Measurements from ENCODE around the gene MFSD6. TPM values are rescaled to one million over a fixed set of nuclear protein-coding genes. Genes with fewer than 3 reads are reported as not detected.

The MFSD6 gene
- total RNA-seq, 1 experiment from 2014 or later, result 20.9 TPM

- peaks cover 14% of the 10 kb centered on the region for H3K4me1 ChIP-seq (ENCODE audit: insufficient read depth, low read length)
- peaks cover 19% of the 10 kb centered on the region for H3K9me3 ChIP-seq (ENCODE audit: low read length)
- ChIA-PET POLR2A (ENCODE audit: unreplicated experiment) (interaction anchor here (0.6 kb wide), 1 partner anchor 39 kb away, joined by 4 read pairs; no protein-coding TSS in a partner anchor), CTCF (no interaction called here)
- no peaks in the 10 kb centered on the region for H3K9me2 ChIP-seq (replicated peaks; ENCODE audit: low read length)
- intact Hi-C loops (cut with micrococcal nuclease), result loop anchor here (1.0 to 10.0 kb wide), 4 partner anchors 35 to 229 kb away; no protein-coding TSS in a partner anchor
- ATAC-seq, result no peak
- BruUV-seq (replicated peaks), result no TSS peak
- H2AFZ ChIP-seq (ENCODE audit: low read length), result peak overlapping the region; percentile 15; the same call in 1 of the 2 replicates
- H3K4me3 ChIP-seq (ENCODE audit: low read length), result peak overlapping the region; percentile 91
- H4K20me1 ChIP-seq (ENCODE audit: low read length), result no peaks in the 10 kb centered on the region
- H3K79me2 ChIP-seq (ENCODE audit: low read length), result peaks cover 15% of the 10 kb centered on the region
- no peak overlapping the region for H3K27ac ChIP-seq (ENCODE audit: low read length)
- DNase-seq, result no peak
- peak overlapping the region; percentile 92 for H3K4me2 ChIP-seq (ENCODE audit: low read length)
- no peaks in the 10 kb centered on the region for H3F3A ChIP-seq (ENCODE audit: low read length, unreplicated experiment)
- H3K27me3 ChIP-seq (ENCODE audit: low read length), result no peaks in the 10 kb centered on the region
- no peak for TF ChIP-seq CTCF (conservative IDR thresholded peaks at IDR 0.05; ENCODE audit: low read depth, low read length)
- TF ChIP-seq EZH2 (IDR thresholded peaks at IDR 0.05; ENCODE audit: low read length, unreplicated experiment), result no peak
- no peak for TF ChIP-seq EZH2phosphoT487 (IDR thresholded peaks at IDR 0.05; ENCODE audit: borderline replicate concordance, low read length)
- peaks cover 5% of the 10 kb centered on the region; the same call in 1 of the 2 replicates for H3K36me3 ChIP-seq (ENCODE audit: low read depth, low read length)
- peak overlapping the region; percentile 93 for H3K9ac ChIP-seq (ENCODE audit: low read length)
Measured at GRCh38 chr2:190535586-190535985, 127.4 kb downstream of the MFSD6 start.

GRCh38 chr2:190537765-190538164 lies 129.6 kb downstream of the MFSD6 start:
- Histone ChIP-seq H3K9me2 (replicated peaks; ENCODE audit: low read length) (no peaks in the 10 kb centered on the region), H3K4me2 (ENCODE audit: low read length) (no peak overlapping the region), H3K36me3 (ENCODE audit: low read depth, low read length) (peaks cover 5% of the 10 kb centered on the region; the same call in 1 of the 2 replicates), H3K9ac (ENCODE audit: low read length) (no peak overlapping the region), H4K20me1 (ENCODE audit: low read length) (no peaks in the 10 kb centered on the region), H3K79me2 (ENCODE audit: low read length) (peaks cover 15% of the 10 kb centered on the region), H3K27me3 (ENCODE audit: low read length) (no peaks in the 10 kb centered on the region), H2AFZ (ENCODE audit: low read length) (no peak overlapping the region), H3K4me3 (ENCODE audit: low read length) (no peak overlapping the region), H3F3A (ENCODE audit: low read length, unreplicated experiment) (no peaks in the 10 kb centered on the region), H3K9me3 (ENCODE audit: low read length) (peaks cover 22% of the 10 kb centered on the region), H3K27ac (ENCODE audit: low read length) (no peak overlapping the region), H3K4me1 (ENCODE audit: insufficient read depth, low read length) (peaks cover 14% of the 10 kb centered on the region)
- intact Hi-C loops (cut with micrococcal nuclease), result loop anchor here (10.0 kb wide), 1 partner anchor 227 kb away; no protein-coding TSS in a partner anchor
- no peak for ATAC-seq
- TF ChIP-seq EZH2 (IDR thresholded peaks at IDR 0.05; ENCODE audit: low read length, unreplicated experiment) (no peak), EZH2phosphoT487 (IDR thresholded peaks at IDR 0.05; ENCODE audit: borderline replicate concordance, low read length) (no peak), CTCF (conservative IDR thresholded peaks at IDR 0.05; ENCODE audit: low read depth, low read length) (no peak)
- DNase-seq, result peak; percentile 14
- POLR2A ChIA-PET (ENCODE audit: unreplicated experiment), result no interaction called here
- no TSS peak for BruUV-seq (replicated peaks)
- CTCF ChIA-PET, result no interaction called here

GRCh38 chr2:190538201-190538600 lies 130.0 kb downstream of the MFSD6 start:
- no peak for DNase-seq
- peaks cover 15% of the 10 kb centered on the region for H3K79me2 ChIP-seq (ENCODE audit: low read length)
- H3K9me2 ChIP-seq (replicated peaks; ENCODE audit: low read length), result no peaks in the 10 kb centered on the region
- intact Hi-C loops (cut with micrococcal nuclease), result loop anchor here (10.0 kb wide), 1 partner anchor 227 kb away; no protein-coding TSS in a partner anchor
- no peaks in the 10 kb centered on the region for H4K20me1 ChIP-seq (ENCODE audit: low read length)
- POLR2A ChIA-PET (ENCODE audit: unreplicated experiment), result no interaction called here
- no peaks in the 10 kb centered on the region for H3F3A ChIP-seq (ENCODE audit: low read length, unreplicated experiment)
- peaks cover 22% of the 10 kb centered on the region for H3K9me3 ChIP-seq (ENCODE audit: low read length)
- no peak overlapping the region for H3K4me3 ChIP-seq (ENCODE audit: low read length)
- no peak overlapping the region for H2AFZ ChIP-seq (ENCODE audit: low read length)
- H3K36me3 ChIP-seq (ENCODE audit: low read depth, low read length), result peaks cover 5% of the 10 kb centered on the region; the same call in 1 of the 2 replicates
- no peak for TF ChIP-seq EZH2phosphoT487 (IDR thresholded peaks at IDR 0.05; ENCODE audit: borderline replicate concordance, low read length)
- no peak for TF ChIP-seq EZH2 (IDR thresholded peaks at IDR 0.05; ENCODE audit: low read length, unreplicated experiment)
- no peak for TF ChIP-seq CTCF (conservative IDR thresholded peaks at IDR 0.05; ENCODE audit: low read depth, low read length)
- BruUV-seq (replicated peaks), result no TSS peak
- H3K9ac ChIP-seq (ENCODE audit: low read length), result no peak overlapping the region
- ATAC-seq, result no peak
- H3K27me3 ChIP-seq (ENCODE audit: low read length), result no peaks in the 10 kb centered on the region
- CTCF ChIA-PET, result no interaction called here
- H3K27ac ChIP-seq (ENCODE audit: low read length), result no peak overlapping the region
- no peak overlapping the region for H3K4me2 ChIP-seq (ENCODE audit: low read length)
- peaks cover 14% of the 10 kb centered on the region for H3K4me1 ChIP-seq (ENCODE audit: insufficient read depth, low read length)

Data from PC-3 (cell line).